ENCODE measurements around the gene RFXANK. TPM values are rescaled to one million over a fixed set of nuclear protein-coding genes. Genes with fewer than 3 reads are reported as not detected.

Gene RFXANK, protein sequence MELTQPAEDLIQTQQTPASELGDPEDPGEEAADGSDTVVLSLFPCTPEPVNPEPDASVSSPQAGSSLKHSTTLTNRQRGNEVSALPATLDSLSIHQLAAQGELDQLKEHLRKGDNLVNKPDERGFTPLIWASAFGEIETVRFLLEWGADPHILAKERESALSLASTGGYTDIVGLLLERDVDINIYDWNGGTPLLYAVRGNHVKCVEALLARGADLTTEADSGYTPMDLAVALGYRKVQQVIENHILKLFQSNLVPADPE
- total RNA-seq = 108 and 122 TPM in 2 replicates

DNA sequence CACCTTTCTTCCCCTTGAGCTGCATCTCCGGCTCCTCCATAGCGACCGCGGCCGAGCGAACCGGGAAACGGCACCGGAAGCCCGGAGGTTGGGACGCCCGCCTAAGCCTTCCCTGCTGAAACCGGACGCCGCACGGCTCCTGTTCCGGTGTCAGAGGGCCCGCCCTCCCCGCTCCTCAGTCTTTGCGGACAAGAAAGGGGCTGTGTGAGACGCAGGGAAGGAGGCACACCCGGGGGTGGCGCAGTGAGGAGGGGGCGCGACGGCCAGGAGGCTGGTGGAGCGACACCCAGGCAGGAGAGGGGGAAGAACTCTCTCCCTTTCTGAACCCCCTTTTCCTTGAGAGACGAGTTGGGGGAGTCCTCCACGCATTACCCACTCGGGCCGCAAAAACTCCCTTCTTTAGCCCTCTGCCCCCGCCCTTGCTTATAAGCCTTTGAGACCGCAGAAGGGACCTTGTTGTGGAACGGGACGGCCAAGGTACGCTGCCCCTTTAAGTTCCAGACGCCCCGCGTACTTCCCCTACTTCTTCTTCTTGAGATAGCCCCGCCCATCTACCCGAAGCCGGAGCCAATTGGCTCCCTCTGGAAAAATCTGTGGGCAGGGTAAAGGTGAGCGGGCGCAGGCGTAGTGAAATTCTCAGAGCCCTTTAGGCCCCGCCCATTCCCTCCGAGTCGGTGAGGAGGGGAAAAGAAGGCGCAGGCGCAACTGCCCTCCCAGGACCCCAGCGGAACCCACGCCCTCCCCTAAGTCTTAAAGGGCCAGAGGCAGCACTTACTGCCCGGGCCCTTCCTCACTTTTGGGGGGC, at the start of gene RFXANK, which contains the start of gene BORCS8:
RFXANK (plus strand) TSS at position 181 of the 805 bp plus-strand sequence. CDS start 1,689 bp downstream, outside the sequence.
BORCS8 (minus strand) TSS at position 75 of the 805 bp plus-strand sequence; CDS start at position 40, 35 bp downstream.
- TF ChIP-seq, protein P1, sequence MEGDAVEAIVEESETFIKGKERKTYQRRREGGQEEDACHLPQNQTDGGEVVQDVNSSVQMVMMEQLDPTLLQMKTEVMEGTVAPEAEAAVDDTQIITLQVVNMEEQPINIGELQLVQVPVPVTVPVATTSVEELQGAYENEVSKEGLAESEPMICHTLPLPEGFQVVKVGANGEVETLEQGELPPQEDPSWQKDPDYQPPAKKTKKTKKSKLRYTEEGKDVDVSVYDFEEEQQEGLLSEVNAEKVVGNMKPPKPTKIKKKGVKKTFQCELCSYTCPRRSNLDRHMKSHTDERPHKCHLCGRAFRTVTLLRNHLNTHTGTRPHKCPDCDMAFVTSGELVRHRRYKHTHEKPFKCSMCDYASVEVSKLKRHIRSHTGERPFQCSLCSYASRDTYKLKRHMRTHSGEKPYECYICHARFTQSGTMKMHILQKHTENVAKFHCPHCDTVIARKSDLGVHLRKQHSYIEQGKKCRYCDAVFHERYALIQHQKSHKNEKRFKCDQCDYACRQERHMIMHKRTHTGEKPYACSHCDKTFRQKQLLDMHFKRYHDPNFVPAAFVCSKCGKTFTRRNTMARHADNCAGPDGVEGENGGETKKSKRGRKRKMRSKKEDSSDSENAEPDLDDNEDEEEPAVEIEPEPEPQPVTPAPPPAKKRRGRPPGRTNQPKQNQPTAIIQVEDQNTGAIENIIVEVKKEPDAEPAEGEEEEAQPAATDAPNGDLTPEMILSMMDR (IDR thresholded peaks at IDR 0.05; ENCODE audit: insufficient read depth, low read length, poor library complexity, severe bottlenecking) = no peak
- H3K4me3 ChIP-seq (ENCODE audit: low read depth, low read length) = peak within 1 kb of the TSS; percentile 91
- no peaks in the 10 kb centered on the region for H3K27me3 ChIP-seq (ENCODE audit: control insufficient read depth, insufficient read depth, low read length)
- H3K36me3 ChIP-seq (ENCODE audit: control insufficient read depth, insufficient read depth, low read length) = peaks cover 3% of the 10 kb centered on the region
- peak; percentile 92 for DNase-seq (ENCODE audit: low read depth)

DNA sequence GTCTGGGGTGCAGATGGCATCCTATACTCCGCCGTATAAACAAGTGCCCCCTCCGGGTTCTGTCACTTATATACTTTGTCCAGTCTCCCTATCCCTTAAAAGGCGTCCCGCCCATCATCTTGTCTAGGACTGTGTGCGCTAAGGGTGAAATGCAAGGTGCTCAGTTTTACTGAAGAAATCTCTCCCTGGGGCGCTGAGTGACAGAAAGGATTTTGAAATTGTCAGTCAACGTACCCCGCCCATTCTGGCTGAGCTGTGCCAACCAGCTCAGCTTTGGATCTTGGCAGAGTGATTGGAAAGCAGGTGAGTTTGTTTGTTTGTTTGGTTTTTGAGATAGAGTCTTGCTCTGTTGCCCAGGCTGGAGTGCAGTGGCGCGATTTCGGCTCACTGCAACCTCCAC, 49.7 kb upstream of the RFXANK start:
- TF ChIP-seq, protein P1 (IDR thresholded peaks at IDR 0.05; ENCODE audit: insufficient read depth, low read length, poor library complexity, severe bottlenecking) = no peak
- no peak overlapping the region for H3K4me3 ChIP-seq (ENCODE audit: low read depth, low read length)
- DNase-seq (ENCODE audit: low read depth) = no peak
- H3K36me3 ChIP-seq (ENCODE audit: control insufficient read depth, insufficient read depth, low read length) = no peaks in the 10 kb centered on the region
- peaks cover 10% of the 10 kb centered on the region for H3K27me3 ChIP-seq (ENCODE audit: control insufficient read depth, insufficient read depth, low read length)

DNA sequence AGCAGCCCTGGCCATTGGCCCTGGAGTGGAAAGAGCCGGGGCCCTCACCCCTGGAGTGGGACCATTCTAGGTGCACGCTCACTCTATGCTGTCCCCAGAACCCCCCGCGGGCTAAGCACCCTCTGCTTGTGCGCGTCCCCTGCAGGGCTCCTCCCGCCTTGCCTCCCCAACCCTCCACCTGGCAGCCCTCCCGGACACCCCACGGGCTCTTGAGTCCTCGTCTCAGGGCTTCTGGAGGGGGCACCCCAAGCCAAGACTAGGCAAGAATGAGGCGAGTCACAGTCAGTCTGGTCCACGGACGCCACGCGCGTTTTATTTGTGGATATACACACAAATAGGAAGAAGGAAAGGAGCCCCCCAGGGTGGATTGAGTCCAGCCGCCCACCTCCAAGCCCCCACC, 46.8 kb upstream of the RFXANK start:
- TF ChIP-seq, protein P1 (IDR thresholded peaks at IDR 0.05; ENCODE audit: insufficient read depth, low read length, poor library complexity, severe bottlenecking) = no peak
- Histone ChIP-seq H3K27me3 (ENCODE audit: control insufficient read depth, insufficient read depth, low read length) (peaks cover 8% of the 10 kb centered on the region), H3K36me3 (ENCODE audit: control insufficient read depth, insufficient read depth, low read length) (no peaks in the 10 kb centered on the region), H3K4me3 (ENCODE audit: low read depth, low read length) (no peak overlapping the region)
- DNase-seq (ENCODE audit: low read depth) = no peak

DNA sequence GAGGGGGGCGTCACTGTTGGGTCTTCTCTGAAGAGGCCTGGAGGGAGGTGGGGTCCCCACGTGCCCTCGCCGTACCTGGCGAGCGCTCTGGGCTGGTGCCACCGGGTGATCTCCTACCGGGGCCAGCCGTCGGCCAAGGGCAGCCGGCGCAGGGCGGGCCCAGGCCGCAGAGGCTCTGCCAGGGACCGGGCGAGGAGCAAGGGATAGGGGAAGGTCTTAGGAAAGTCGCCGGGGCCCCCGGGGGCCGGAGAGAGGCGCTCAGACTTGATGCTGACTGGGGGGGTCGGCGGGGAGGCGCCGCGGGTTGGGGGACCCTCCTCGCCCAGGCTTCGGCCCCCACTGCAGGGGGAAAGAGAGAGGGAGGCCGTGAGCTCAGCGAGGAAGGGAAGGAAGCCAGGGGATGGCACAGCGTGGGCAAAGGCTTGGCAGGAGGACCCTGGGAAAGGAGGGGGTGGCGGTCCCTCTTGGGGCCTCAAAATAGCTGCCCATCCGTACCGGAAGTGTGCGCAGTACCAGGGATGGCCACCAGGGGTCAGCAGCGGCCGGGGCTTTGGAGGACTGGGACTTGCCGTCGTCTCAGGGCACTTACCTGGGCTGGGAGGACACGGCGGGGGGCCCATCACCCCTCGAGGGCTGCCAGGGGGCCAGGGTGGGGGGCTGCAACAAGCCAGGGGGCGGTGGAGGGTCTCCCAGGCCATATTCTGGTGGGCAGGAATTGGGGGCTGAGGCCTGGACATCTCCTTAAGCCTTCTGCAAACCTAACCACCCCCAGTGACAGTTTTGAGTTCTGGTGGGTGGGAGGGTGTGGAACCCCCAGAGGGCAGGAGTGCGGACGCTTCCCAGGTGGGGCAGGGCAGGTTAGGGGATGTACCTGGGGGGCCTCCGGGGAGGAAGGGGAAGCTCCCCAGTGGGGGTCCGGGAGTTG, 46.1 kb upstream of the RFXANK start:
- Histone ChIP-seq H3K27me3 (ENCODE audit: control insufficient read depth, insufficient read depth, low read length) (peaks cover 4% of the 10 kb centered on the region), H3K36me3 (ENCODE audit: control insufficient read depth, insufficient read depth, low read length) (no peaks in the 10 kb centered on the region), H3K4me3 (ENCODE audit: low read depth, low read length) (no peak overlapping the region)
- no peak for DNase-seq (ENCODE audit: low read depth)
- TF ChIP-seq, protein P1 (IDR thresholded peaks at IDR 0.05; ENCODE audit: insufficient read depth, low read length, poor library complexity, severe bottlenecking) = peak; percentile 99

DNA sequence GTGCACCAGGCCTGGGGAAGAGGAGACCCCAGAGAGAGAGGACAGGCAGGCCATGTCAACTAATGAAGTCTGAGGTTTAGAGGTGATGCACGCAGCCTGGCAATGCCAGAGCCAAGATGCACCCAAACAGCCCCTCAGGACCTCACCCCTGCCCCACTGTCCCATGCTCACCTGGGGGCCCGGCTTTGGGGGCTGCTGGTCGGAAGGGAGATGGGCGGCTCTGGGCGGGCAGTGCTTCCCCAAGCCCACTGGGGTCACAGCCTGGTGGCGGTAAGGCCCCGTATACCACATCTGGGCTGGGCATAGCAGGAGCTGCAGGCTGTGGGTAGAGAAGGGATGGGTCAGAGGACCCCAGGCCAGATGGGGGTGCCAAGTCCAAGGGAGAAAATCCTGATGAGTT, 45.2 kb upstream of the RFXANK start:
- no peak for DNase-seq (ENCODE audit: low read depth)

More for the DNA sequence above, 45.2 kb upstream of the RFXANK start:
- H3K4me3 ChIP-seq (ENCODE audit: low read depth, low read length) = no peak overlapping the region
- H3K36me3 ChIP-seq (ENCODE audit: control insufficient read depth, insufficient read depth, low read length) = no peaks in the 10 kb centered on the region
- H3K27me3 ChIP-seq (ENCODE audit: control insufficient read depth, insufficient read depth, low read length) = peaks cover 3% of the 10 kb centered on the region
- TF ChIP-seq, protein P1 (IDR thresholded peaks at IDR 0.05; ENCODE audit: insufficient read depth, low read length, poor library complexity, severe bottlenecking) = no peak

All from kidney epithelial cell (primary cell).